WTC11 (cell line): ENCODE results near the gene CALU. TPM values are rescaled to one million over a fixed set of nuclear protein-coding genes. Genes with fewer than 3 reads are reported as not detected.

Source experiments
- ERG ChIP-seq: fragments of 250-450 bp; sonication (Bioruptor Pico); IDR thresholded peaks from 2 replicates; pipeline ENCODE4 v1.8.0; 2021; ENCODE audit warnings: mild to moderate bottlenecking
- GRHL2 ChIP-seq: fragments of 250-450 bp; sonication (Bioruptor Pico); IDR thresholded peaks from 2 replicates; pipeline ENCODE4 v1.8.0; 2022; ENCODE audit warnings: mild to moderate bottlenecking, moderate library complexity; ENCODE audit not compliant: insufficient replicate concordance, severe bottlenecking
- HMGXB4 ChIP-seq: sonication (generic); formaldehyde crosslinking; IDR thresholded peaks from 2 replicates; pipeline ENCODE4 v1.8.1; 2023; ENCODE audit warnings: mild to moderate bottlenecking, moderate library complexity, missing genetic modification reagents
- JAZF1 ChIP-seq: fragments of 250-450 bp; sonication (Bioruptor Pico); IDR thresholded peaks from 2 replicates; pipeline ENCODE4 v1.9.0; 2021; ENCODE audit warnings: moderate library complexity, mild to moderate bottlenecking, inconsistent platforms
- MYBL2 ChIP-seq: sonication (generic); formaldehyde crosslinking; IDR thresholded peaks from 2 replicates; pipeline ENCODE4 v1.8.1; 2023; ENCODE audit warnings: mild to moderate bottlenecking, moderate library complexity, missing genetic modification reagents
- NFYB ChIP-seq: sonication (generic); formaldehyde crosslinking; conservative IDR thresholded peaks from 2 replicates; pipeline ENCODE4 v1.8.0; 2022; ENCODE audit warnings: low read depth, missing genetic modification reagents
- NR1H2 ChIP-seq: sonication (generic); formaldehyde crosslinking; IDR thresholded peaks from 2 replicates; pipeline ENCODE4 v1.9.0; 2021; ENCODE audit warnings: mild to moderate bottlenecking, moderate library complexity, missing genetic modification reagents
- SOX15 ChIP-seq: fragments of 250-450 bp; sonication (Bioruptor Pico); IDR thresholded peaks from 2 replicates; pipeline ENCODE4 v1.9.0; 2021; ENCODE audit warnings: mild to moderate bottlenecking
- SP1 ChIP-seq: sonication (generic); formaldehyde crosslinking; conservative IDR thresholded peaks from 2 replicates; pipeline ENCODE4 v1.8.1; 2022; ENCODE audit warnings: missing genetic modification reagents
- TCF7 ChIP-seq: sonication (generic); formaldehyde crosslinking; IDR thresholded peaks from 2 replicates; pipeline ENCODE4 v1.8.0; 2022; ENCODE audit warnings: mild to moderate bottlenecking, low read depth, missing genetic modification reagents, moderate library complexity
- TEAD1 ChIP-seq: sonication (generic); formaldehyde crosslinking; IDR thresholded peaks from 2 replicates; pipeline ENCODE4 v1.8.0; 2022; ENCODE audit warnings: mild to moderate bottlenecking, missing genetic modification reagents
- TEAD4 ChIP-seq: sonication (generic); formaldehyde crosslinking; IDR thresholded peaks from 2 replicates; pipeline ENCODE4 v1.8.0; 2022; ENCODE audit warnings: mild to moderate bottlenecking, missing genetic modification reagents
- ZNF138 ChIP-seq: sonication (generic); formaldehyde crosslinking; conservative IDR thresholded peaks from 2 replicates; pipeline ENCODE4 v1.8.1; 2022; ENCODE audit warnings: mild to moderate bottlenecking, moderate library complexity, missing genetic modification reagents
- ZNF263 ChIP-seq: sonication (generic); formaldehyde crosslinking; IDR thresholded peaks from 2 replicates; pipeline ENCODE4 v1.8.1; 2022; ENCODE audit warnings: low read depth, mild to moderate bottlenecking, moderate library complexity, missing genetic modification reagents
- ZNF281 ChIP-seq: sonication (generic); formaldehyde crosslinking; IDR thresholded peaks from 2 replicates; pipeline ENCODE4 v1.8.0; 2023; ENCODE audit warnings: mild to moderate bottlenecking, missing genetic modification reagents
- ZNF425 ChIP-seq: fragments of 250-450 bp; sonication (Bioruptor Pico); conservative IDR thresholded peaks from 2 replicates; pipeline ENCODE4 v1.9.0; 2021; ENCODE audit warnings: mild to moderate bottlenecking
- total RNA-seq: library from RNA; stranded (reverse); gene quantifications from 3 replicates; pipeline ENCODE4 v1.2.3, GENCODE V29; 2021
- TF ChIP-seq, protein P1 (sequence below): fragments of 200-600 bp; IDR thresholded peaks from 2 replicates; pipeline ENCODE4 v1.8.0; 2022; ENCODE audit warnings: antibody characterized with exemption
- TF ChIP-seq, protein P2 (sequence below): sonication (generic); formaldehyde crosslinking; IDR thresholded peaks from 2 replicates; pipeline ENCODE4 v1.8.0; 2022; ENCODE audit warnings: mild to moderate bottlenecking, missing genetic modification reagents
- TF ChIP-seq, protein P3 (sequence below): fragments of 250-450 bp; sonication (Bioruptor Pico); IDR thresholded peaks from 2 replicates; pipeline ENCODE4 v1.9.0; 2021; ENCODE audit warnings: mild to moderate bottlenecking
- TF ChIP-seq, protein P4 (sequence below): fragments of 250-450 bp; sonication (Bioruptor Pico); IDR thresholded peaks from 2 replicates; pipeline ENCODE4 v2.1.2; 2022; ENCODE audit warnings: mild to moderate bottlenecking, moderate library complexity
- TF ChIP-seq, protein P5 (sequence below): sonication (generic); formaldehyde crosslinking; IDR thresholded peaks from 2 replicates; pipeline ENCODE4 v1.8.1; 2023; ENCODE audit warnings: mild to moderate bottlenecking, missing genetic modification reagents, moderate library complexity

Gene CALU
- total RNA-seq, 1 experiment from 2014 or later = 150 TPM

DNA sequence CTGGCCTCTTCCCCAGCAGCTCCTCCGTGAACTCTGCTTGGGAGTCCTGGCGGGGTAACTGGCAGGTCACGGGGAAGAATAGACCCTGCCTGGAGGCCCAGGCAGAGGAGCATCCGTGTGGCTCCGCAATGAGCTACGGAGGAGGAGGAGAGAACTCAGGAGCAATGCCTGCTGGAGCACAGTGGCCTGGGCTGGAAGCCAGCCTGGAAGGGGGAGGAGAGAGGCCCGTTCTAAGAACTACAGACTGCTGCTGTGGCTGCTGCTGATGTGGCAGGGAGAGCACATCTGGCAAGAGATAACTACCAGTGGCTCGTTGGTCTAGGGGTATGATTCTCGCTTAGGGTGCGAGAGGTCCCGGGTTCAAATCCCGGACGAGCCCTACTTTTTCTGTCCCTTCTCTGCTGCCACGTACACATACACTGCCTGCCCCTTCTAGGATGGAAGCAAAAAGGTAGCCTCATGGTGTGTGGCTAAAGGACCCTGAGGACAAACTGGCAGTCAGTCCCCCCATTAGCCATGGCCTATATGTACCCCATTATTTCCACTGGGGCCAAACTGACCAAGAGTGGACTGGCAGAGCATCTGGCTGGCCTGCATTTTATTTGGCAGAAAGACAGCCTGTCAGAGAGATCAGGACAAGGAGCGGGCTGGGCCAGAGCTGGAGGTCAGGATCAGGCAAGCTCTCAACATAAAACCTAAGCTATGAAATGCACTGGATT lies 44.1 kb downstream of the CALU start (continued):
- TF ChIP-seq TEAD4 (CRISPR knock-in tag) (0 out of 2 replicates have a peak, but pooled peaks have one; percentile 15), ZNF281 (CRISPR knock-in tag) (0 out of 2 replicates have a peak, but pooled peaks have one; percentile 34), ZNF263 (no peak), TEAD1 (CRISPR knock-in tag) (peak; percentile 44; the same call in 1 of the 2 replicates), ERG (CRISPR knock-in tag) (0 out of 2 replicates have a peak, but pooled peaks have one; percentile 88), GRHL2 (CRISPR knock-in tag) (no peak), ZNF425 (CRISPR knock-in tag) (no peak), TCF7 (CRISPR knock-in tag) (no peak), NR1H2 (CRISPR knock-in tag) (no peak), ZNF138 (CRISPR knock-in tag) (no peak), MYBL2 (no peak), JAZF1 (CRISPR knock-in tag) (no peak), SP1 (peak; percentile 34; the same call in 1 of the 2 replicates), SOX15 (CRISPR knock-in tag) (no peak), NFYB (CRISPR knock-in tag) (no peak), HMGXB4 (CRISPR knock-in tag) (peak; percentile 68)
- TF ChIP-seq, protein P1, sequence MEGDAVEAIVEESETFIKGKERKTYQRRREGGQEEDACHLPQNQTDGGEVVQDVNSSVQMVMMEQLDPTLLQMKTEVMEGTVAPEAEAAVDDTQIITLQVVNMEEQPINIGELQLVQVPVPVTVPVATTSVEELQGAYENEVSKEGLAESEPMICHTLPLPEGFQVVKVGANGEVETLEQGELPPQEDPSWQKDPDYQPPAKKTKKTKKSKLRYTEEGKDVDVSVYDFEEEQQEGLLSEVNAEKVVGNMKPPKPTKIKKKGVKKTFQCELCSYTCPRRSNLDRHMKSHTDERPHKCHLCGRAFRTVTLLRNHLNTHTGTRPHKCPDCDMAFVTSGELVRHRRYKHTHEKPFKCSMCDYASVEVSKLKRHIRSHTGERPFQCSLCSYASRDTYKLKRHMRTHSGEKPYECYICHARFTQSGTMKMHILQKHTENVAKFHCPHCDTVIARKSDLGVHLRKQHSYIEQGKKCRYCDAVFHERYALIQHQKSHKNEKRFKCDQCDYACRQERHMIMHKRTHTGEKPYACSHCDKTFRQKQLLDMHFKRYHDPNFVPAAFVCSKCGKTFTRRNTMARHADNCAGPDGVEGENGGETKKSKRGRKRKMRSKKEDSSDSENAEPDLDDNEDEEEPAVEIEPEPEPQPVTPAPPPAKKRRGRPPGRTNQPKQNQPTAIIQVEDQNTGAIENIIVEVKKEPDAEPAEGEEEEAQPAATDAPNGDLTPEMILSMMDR = no peak
- TF ChIP-seq, protein P2, sequence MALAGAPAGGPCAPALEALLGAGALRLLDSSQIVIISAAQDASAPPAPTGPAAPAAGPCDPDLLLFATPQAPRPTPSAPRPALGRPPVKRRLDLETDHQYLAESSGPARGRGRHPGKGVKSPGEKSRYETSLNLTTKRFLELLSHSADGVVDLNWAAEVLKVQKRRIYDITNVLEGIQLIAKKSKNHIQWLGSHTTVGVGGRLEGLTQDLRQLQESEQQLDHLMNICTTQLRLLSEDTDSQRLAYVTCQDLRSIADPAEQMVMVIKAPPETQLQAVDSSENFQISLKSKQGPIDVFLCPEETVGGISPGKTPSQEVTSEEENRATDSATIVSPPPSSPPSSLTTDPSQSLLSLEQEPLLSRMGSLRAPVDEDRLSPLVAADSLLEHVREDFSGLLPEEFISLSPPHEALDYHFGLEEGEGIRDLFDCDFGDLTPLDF (CRISPR knock-in tag) = peak; percentile 42; the same call in 1 of the 2 replicates
- TF ChIP-seq, protein P3, sequence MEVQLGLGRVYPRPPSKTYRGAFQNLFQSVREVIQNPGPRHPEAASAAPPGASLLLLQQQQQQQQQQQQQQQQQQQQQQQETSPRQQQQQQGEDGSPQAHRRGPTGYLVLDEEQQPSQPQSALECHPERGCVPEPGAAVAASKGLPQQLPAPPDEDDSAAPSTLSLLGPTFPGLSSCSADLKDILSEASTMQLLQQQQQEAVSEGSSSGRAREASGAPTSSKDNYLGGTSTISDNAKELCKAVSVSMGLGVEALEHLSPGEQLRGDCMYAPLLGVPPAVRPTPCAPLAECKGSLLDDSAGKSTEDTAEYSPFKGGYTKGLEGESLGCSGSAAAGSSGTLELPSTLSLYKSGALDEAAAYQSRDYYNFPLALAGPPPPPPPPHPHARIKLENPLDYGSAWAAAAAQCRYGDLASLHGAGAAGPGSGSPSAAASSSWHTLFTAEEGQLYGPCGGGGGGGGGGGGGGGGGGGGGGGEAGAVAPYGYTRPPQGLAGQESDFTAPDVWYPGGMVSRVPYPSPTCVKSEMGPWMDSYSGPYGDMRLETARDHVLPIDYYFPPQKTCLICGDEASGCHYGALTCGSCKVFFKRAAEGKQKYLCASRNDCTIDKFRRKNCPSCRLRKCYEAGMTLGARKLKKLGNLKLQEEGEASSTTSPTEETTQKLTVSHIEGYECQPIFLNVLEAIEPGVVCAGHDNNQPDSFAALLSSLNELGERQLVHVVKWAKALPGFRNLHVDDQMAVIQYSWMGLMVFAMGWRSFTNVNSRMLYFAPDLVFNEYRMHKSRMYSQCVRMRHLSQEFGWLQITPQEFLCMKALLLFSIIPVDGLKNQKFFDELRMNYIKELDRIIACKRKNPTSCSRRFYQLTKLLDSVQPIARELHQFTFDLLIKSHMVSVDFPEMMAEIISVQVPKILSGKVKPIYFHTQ (CRISPR knock-in tag) = no peak
- TF ChIP-seq, protein P4, sequence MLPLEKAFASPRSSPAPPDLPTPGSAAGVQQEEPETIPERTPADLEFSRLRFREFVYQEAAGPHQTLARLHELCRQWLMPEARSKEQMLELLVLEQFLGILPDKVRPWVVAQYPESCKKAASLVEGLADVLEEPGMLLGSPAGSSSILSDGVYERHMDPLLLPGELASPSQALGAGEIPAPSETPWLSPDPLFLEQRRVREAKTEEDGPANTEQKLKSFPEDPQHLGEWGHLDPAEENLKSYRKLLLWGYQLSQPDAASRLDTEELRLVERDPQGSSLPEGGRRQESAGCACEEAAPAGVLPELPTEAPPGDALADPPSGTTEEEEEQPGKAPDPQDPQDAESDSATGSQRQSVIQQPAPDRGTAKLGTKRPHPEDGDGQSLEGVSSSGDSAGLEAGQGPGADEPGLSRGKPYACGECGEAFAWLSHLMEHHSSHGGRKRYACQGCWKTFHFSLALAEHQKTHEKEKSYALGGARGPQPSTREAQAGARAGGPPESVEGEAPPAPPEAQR (CRISPR knock-in tag) = no peak
- TF ChIP-seq, protein P5, sequence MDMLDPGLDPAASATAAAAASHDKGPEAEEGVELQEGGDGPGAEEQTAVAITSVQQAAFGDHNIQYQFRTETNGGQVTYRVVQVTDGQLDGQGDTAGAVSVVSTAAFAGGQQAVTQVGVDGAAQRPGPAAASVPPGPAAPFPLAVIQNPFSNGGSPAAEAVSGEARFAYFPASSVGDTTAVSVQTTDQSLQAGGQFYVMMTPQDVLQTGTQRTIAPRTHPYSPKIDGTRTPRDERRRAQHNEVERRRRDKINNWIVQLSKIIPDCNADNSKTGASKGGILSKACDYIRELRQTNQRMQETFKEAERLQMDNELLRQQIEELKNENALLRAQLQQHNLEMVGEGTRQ = no peak
